ENCODE results near the gene THAP12. TPM values are rescaled to one million over a fixed set of nuclear protein-coding genes. Genes with fewer than 3 reads are reported as not detected.

The THAP12 gene
- total and polyA plus RNA-seq, 2 of the 13 experiments (the other 11 are each of a cell fraction or from before 2014, with no cell fraction given), result 18.8 to 51.3 TPM

DNA sequence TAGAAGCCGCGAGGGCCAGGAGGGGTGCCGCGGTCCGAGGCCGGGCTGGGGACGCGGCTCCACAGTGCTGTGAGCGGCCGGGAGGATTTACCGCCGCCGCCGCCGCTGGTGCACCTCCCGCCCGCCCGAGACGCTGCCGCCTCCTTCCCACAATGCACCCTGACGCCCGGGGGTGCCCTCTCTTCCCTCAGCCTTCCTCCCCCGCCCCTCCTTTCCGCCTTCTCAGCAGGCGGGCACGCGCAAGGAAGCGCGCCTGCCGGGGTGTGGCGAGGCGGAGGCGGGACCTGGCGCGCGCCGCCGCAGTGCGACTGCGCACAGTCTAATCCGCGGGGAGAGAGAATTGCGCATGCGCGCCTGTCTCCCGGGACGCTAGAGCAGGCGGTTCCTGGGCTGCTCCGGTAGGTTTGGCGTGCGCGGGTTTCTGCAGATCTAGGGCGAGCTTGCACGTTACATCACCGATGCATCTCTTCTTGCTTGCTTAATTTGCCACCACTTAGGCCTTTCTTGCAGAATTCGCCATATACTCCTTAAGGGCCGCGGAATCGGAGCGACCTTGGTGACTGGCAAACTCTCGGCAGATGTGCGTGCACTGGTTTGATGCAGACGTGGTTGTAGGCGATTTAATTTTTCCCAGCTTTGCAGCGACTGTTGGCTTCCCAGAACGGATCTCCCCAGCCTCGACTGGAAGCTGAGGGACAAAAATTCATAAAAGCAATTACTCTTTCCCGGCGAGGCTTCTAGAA lies at the start of gene THAP12, which contains the start of gene GVQW3 (continued):
- TF ChIP-seq, protein P1, sequence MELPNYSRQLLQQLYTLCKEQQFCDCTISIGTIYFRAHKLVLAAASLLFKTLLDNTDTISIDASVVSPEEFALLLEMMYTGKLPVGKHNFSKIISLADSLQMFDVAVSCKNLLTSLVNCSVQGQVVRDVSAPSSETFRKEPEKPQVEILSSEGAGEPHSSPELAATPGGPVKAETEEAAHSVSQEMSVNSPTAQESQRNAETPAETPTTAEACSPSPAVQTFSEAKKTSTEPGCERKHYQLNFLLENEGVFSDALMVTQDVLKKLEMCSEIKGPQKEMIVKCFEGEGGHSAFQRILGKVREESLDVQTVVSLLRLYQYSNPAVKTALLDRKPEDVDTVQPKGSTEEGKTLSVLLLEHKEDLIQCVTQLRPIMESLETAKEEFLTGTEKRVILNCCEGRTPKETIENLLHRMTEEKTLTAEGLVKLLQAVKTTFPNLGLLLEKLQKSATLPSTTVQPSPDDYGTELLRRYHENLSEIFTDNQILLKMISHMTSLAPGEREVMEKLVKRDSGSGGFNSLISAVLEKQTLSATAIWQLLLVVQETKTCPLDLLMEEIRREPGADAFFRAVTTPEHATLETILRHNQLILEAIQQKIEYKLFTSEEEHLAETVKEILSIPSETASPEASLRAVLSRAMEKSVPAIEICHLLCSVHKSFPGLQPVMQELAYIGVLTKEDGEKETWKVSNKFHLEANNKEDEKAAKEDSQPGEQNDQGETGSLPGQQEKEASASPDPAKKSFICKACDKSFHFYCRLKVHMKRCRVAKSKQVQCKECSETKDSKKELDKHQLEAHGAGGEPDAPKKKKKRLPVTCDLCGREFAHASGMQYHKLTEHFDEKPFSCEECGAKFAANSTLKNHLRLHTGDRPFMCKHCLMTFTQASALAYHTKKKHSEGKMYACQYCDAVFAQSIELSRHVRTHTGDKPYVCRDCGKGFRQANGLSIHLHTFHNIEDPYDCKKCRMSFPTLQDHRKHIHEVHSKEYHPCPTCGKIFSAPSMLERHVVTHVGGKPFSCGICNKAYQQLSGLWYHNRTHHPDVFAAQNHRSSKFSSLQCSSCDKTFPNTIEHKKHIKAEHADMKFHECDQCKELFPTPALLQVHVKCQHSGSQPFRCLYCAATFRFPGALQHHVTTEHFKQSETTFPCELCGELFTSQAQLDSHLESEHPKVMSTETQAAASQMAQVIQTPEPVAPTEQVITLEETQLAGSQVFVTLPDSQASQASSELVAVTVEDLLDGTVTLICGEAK (IDR thresholded peaks at IDR 0.05), result no peak
- TF ChIP-seq, protein P1 (CRISPR knock-in tag; IDR thresholded peaks at IDR 0.05), result peak; percentile 22; the same call in 1 of the 2 replicates
- no peak for TF ChIP-seq RARG (CRISPR knock-in tag; IDR thresholded peaks at IDR 0.05; ENCODE audit: low read depth)
- TF ChIP-seq, protein P2, sequence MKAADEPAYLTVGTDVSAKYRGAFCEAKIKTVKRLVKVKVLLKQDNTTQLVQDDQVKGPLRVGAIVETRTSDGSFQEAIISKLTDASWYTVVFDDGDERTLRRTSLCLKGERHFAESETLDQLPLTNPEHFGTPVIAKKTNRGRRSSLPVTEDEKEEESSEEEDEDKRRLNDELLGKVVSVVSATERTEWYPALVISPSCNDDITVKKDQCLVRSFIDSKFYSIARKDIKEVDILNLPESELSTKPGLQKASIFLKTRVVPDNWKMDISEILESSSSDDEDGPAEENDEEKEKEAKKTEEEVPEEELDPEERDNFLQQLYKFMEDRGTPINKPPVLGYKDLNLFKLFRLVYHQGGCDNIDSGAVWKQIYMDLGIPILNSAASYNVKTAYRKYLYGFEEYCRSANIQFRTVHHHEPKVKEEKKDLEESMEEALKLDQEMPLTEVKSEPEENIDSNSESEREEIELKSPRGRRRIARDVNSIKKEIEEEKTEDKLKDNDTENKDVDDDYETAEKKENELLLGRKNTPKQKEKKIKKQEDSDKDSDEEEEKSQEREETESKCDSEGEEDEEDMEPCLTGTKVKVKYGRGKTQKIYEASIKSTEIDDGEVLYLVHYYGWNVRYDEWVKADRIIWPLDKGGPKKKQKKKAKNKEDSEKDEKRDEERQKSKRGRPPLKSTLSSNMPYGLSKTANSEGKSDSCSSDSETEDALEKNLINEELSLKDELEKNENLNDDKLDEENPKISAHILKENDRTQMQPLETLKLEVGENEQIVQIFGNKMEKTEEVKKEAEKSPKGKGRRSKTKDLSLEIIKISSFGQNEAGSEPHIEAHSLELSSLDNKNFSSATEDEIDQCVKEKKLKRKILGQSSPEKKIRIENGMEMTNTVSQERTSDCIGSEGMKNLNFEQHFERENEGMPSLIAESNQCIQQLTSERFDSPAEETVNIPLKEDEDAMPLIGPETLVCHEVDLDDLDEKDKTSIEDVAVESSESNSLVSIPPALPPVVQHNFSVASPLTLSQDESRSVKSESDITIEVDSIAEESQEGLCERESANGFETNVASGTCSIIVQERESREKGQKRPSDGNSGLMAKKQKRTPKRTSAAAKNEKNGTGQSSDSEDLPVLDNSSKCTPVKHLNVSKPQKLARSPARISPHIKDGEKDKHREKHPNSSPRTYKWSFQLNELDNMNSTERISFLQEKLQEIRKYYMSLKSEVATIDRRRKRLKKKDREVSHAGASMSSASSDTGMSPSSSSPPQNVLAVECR (CRISPR knock-in tag; IDR thresholded peaks at IDR 0.05; ENCODE audit: borderline replicate concordance), result peak; percentile 71; the same call in 1 of the 2 replicates
- no peak for TF ChIP-seq ZNF232 (CRISPR knock-in tag; IDR thresholded peaks at IDR 0.05; ENCODE audit: borderline replicate concordance)
- no peak for TF ChIP-seq TBL1XR1 (IDR thresholded peaks at IDR 0.05; ENCODE audit: borderline replicate concordance, low read length, partially characterized antibody)
- TF ChIP-seq, protein P3, sequence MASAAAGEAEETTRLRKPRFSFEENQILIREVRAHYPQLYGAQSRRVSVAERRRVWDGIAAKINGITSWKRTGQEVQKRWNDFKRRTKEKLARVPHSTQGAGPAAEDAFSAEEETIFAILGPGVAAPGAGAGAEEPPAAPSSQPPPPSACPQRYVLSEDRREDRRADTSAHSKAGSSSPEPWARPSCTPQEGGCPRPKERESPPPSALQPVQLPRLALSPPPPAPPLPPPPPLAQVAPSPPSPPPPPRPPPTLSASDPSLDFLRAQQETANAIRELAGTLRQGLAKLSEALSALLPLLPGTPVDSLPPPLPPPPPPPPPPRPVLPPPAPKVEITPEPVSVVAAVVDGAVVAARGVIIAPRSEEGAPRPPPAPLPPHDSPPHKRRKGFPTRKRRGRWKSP (CRISPR knock-in tag; IDR thresholded peaks at IDR 0.05), result peak; percentile 19; the same call in 1 of the 2 replicates
- no peak for TF ChIP-seq IKZF1 (IDR thresholded peaks at IDR 0.05)
- TF ChIP-seq GTF3A (CRISPR knock-in tag; conservative IDR thresholded peaks at IDR 0.05), result no peak
- 0 out of 2 replicates have a peak, but pooled peaks have one; percentile 23 for TF ChIP-seq ZNF451 (CRISPR knock-in tag; IDR thresholded peaks at IDR 0.05)
- no peak for TF ChIP-seq ZNF354B (CRISPR knock-in tag; IDR thresholded peaks at IDR 0.05)
- no peak for TF ChIP-seq ZZZ3 (CRISPR knock-in tag; IDR thresholded peaks at IDR 0.05; ENCODE audit: borderline replicate concordance)
- peak; percentile 85 for TF ChIP-seq ELF3 (CRISPR knock-in tag; IDR thresholded peaks at IDR 0.05)

Measured in HepG2 (cell line).